Measurements from ENCODE around the gene KIRREL3. TPM values are rescaled to one million over a fixed set of nuclear protein-coding genes. Genes with fewer than 3 reads are reported as not detected.

KIRREL3 gene
- total and polyA plus RNA-seq, 4 donors: 0.02 to 0.71 (median 0.15) TPM; not detected in 1

GRCh38 chr11:126996036-126996804 is 4.3 kb downstream of the KIRREL3 start:
- ATAC-seq (ENCODE audit: insufficient read depth, low FRiP score): no peak
- no peak for DNase-seq
- TF ChIP-seq CTCF (IDR thresholded peaks at IDR 0.05; ENCODE audit: control extremely low read depth, extremely low read depth): no peak
- peaks cover 0 to 9% (median 6%) of the 10 kb centered on the region in 5 donors for H3K4me1 ChIP-seq (ENCODE audit: control insufficient read depth in 5 of 5, insufficient read depth in 5 of 5, low read length in 5 of 5)
- H3K27ac ChIP-seq (ENCODE audit: low read depth in 1 of 2, low read length in 1 of 2): no peak overlapping the region
- whole genome bisulfite sequencing, 2 donors: 61 to 77% methylated on average over 4 of the region's 4 CpGs
- no peak overlapping the region for H3K4me3 ChIP-seq
- H3K36me3 ChIP-seq (ENCODE audit: control insufficient read depth in 4 of 4, insufficient read depth in 4 of 4, low read length in 4 of 4): no peaks in the 10 kb centered on the region
- H3K9ac ChIP-seq (ENCODE audit: insufficient read depth in 1 of 2, low read length in 2 of 2): no peak overlapping the region
- H3K9me3 ChIP-seq (ENCODE audit: control insufficient read depth in 4 of 4, insufficient read depth in 3 of 4, low read length in 3 of 4): no peaks in the 10 kb centered on the region
- H3K27me3 ChIP-seq (ENCODE audit: control insufficient read depth in 3 of 3, insufficient read depth in 3 of 3, low read length in 2 of 3): peaks cover 5 to 48% (median 42%) of the 10 kb centered on the region in 3 donors

- 91 to 95% methylated on average over 2 of the region's 2 CpGs for WGBS, 2 donors
- Histone ChIP-seq H3K4me3 (no peak overlapping the region), H3K4me1 (ENCODE audit: control insufficient read depth in 5 of 5, insufficient read depth in 5 of 5, low read length in 5 of 5) (no peaks in the 10 kb centered on the region), H3K27ac (ENCODE audit: low read depth in 1 of 2, low read length in 1 of 2) (no peak overlapping the region), H3K27me3 (ENCODE audit: control insufficient read depth in 3 of 3, insufficient read depth in 3 of 3, low read length in 2 of 3) (peaks cover 0 to 25% (median 20%) of the 10 kb centered on the region in 3 donors), H3K36me3 (ENCODE audit: control insufficient read depth in 4 of 4, insufficient read depth in 4 of 4, low read length in 4 of 4) (no peaks in the 10 kb centered on the region), H3K9ac (ENCODE audit: insufficient read depth in 1 of 2, low read length in 2 of 2) (no peak overlapping the region), H3K9me3 (ENCODE audit: control insufficient read depth in 4 of 4, insufficient read depth in 3 of 4, low read length in 3 of 4) (no peaks in the 10 kb centered on the region)
- no peak for ATAC-seq (ENCODE audit: insufficient read depth, low FRiP score)
- no peak for TF ChIP-seq CTCF (IDR thresholded peaks at IDR 0.05; ENCODE audit: control extremely low read depth, extremely low read depth)
- DNase-seq: no peak
Measured at GRCh38 chr11:126993599-126993998, 7.0 kb downstream of the KIRREL3 start.

- H3K36me3 ChIP-seq (ENCODE audit: control insufficient read depth in 4 of 4, insufficient read depth in 4 of 4, low read length in 4 of 4): no peaks in the 10 kb centered on the region
- 65 to 74% methylated on average over 2 of the region's 2 CpGs for WGBS, 2 donors
- DNase-seq (no peak), ATAC-seq (ENCODE audit: insufficient read depth, low FRiP score) (no peak)
- no peaks in the 10 kb centered on the region for H3K4me1 ChIP-seq (ENCODE audit: control insufficient read depth in 5 of 5, insufficient read depth in 5 of 5, low read length in 5 of 5)
- no peak overlapping the region for H3K9ac ChIP-seq (ENCODE audit: insufficient read depth in 1 of 2, low read length in 2 of 2)
- no peak overlapping the region for H3K4me3 ChIP-seq
- no peak overlapping the region for H3K27ac ChIP-seq (ENCODE audit: low read depth in 1 of 2, low read length in 1 of 2)
- H3K27me3 ChIP-seq (ENCODE audit: control insufficient read depth in 3 of 3, insufficient read depth in 3 of 3, low read length in 2 of 3): peaks cover 0 to 16% (median 12%) of the 10 kb centered on the region in 3 donors
- no peaks in the 10 kb centered on the region for H3K9me3 ChIP-seq (ENCODE audit: control insufficient read depth in 4 of 4, insufficient read depth in 3 of 4, low read length in 3 of 4)
- TF ChIP-seq CTCF (IDR thresholded peaks at IDR 0.05; ENCODE audit: control extremely low read depth, extremely low read depth): no peak
Measured at GRCh38 chr11:126992804-126993111, 7.8 kb downstream of the KIRREL3 start.
